ENCODE data around the gene MTHFD2L.

MTHFD2L gene

DNA sequence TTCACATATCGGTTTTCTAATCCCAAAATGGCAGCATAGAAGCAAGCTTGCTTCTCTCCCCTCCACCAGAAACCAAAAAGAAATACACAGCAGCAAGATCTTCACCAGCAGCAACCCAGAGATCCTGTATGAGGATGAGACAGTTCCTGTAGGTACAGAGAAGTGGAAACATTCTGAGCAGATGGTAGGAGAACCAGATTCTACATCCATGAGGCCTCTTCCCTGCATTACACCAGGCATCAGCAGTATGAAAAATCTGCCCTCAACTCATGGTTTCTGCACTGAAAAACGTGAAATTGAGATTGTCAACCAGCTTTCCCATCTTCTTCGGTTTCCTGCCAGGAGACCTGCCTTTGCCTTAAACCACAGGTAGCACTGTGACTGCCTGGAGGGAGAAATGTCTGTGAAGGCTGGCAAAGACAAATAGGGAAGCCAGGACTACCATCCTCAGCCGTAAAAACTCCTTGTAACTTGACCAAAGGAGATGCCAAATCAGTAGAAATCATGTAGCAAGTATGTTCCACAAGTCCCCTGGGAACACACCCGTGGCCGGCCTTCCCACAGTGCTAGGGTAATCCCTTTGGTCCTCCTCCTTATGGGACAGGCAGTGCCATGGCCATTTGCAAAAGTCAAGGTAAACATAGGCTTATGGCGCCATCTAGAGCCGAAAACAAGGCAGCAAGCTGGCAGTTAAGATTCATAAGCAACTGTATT lies 24.0 kb upstream of the MTHFD2L start:
- peak in 2 of 4 experiments; percentile 0 to 2 for DNase-seq

- no peak for DNase-seq
These were observed 23.4 kb upstream of the MTHFD2L start for GRCh38 chr4:74134500-74134852.

DNA sequence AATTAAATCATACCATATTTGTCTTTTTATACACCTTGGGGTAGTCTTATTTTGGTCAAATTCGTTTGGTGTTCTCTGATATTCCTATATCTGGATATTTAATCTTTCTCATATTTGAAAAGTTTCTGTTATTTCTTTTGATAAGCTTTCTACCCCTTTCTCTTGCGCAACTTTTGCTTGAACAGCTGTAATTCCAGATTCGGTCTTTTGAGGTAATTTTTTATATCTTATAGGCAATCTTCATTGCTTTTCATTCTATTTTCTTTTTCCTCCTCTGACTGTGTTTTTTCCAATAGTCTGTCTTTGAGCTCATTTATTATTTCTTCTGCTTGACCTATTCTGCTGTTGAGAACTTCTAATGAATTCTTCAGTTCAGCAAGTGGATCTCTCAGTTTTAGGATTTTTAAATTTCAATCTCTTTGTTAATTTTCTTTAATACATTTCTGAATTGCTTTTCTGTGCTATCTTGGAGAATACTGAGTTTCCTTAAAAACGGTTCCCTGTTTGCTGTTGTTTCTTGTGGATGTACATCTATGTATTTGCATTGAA lies 11.3 kb upstream of the MTHFD2L start:
- DNase-seq, result no peak

DNA sequence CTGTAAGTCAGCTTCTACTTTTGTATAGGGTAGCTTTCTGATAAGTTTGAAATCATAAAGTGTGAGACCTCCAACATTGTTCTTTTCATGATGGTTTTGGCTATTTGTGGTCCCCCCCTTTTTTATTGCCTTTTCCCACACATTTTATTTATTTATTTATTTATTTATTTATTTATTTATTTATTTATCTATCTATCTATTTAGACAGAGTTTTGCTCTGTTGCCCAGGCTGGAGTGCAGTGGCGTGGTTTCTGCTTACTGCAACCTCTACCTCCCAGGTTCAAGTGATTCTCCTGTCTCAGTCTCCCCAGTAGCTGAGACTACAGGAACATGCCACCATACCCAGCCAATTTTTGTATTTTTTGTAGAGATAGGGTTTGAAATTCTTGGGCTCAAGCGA lies 9.7 kb upstream of the MTHFD2L start:
- DNase-seq, result no peak

- no peak for DNase-seq
These were observed 5.1 kb upstream of the MTHFD2L start for GRCh38 chr4:74152836-74153235.

- no peak for DNase-seq
These were observed 1.4 kb upstream of the MTHFD2L start for GRCh38 chr4:74156521-74156920.

GRCh38 chr4:74157154-74157553 lies 764 bp upstream of the MTHFD2L start:
- DNase-seq, result no peak

DNA sequence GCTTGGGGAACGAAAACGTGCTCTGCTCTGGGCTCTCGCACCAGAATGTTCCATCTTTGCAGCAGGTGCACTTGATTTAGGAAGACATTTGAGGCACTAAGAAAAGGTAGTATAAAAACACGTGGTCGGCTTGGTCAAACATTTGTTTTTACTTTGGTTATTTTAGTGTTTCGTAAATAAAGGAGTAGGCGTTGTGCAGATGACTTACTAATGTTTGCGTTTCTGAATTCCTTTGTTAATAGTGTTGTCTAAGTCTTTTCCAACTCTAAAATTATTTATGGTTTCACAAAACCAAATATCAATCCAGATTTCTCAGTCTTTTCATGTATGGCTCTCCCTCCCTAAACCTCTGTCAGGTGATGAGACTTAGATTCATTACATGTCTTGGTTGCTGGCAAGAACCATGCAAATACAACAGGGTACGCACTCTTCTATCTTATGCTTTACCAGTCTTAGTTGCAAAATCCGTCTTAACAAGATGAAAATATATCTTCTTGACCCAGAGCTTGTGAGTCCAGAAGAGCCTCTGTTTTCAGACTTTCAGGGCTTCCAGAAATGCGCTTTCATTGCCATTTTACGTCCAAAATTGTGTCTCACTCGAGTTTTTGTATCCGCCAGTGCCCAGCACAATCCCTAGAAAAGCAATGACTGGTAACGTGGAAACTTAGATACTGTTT lies 686 bp downstream of the MTHFD2L start:
- DNase-seq, result no peak

DNA sequence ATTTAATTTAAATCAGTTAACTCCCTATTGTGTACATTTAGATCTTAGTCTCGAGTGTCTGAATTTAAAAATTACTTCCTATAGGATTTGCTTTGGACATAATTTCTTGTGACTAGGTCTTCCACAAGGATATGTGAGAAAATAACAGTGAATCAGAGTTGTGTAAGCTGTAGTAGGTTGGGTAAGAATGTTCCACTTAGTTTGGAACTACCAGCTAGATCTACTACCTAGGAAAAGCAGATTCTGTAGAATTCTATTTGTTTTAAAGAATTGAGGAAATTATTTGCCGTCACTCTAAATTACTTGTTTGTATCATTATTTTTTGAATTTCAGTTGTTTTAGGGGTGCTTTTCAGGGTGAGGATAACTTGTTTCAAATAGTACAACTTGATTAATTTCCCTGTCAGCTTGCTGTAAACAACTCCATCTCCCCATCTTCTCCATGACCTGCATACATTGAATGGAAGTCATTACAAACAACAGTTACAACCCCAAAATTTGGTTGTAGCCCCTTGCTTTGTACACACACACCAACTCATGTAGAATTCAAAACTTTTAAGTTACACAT lies 1.3 kb downstream of the MTHFD2L start:
- DNase-seq, result no peak

DNA sequence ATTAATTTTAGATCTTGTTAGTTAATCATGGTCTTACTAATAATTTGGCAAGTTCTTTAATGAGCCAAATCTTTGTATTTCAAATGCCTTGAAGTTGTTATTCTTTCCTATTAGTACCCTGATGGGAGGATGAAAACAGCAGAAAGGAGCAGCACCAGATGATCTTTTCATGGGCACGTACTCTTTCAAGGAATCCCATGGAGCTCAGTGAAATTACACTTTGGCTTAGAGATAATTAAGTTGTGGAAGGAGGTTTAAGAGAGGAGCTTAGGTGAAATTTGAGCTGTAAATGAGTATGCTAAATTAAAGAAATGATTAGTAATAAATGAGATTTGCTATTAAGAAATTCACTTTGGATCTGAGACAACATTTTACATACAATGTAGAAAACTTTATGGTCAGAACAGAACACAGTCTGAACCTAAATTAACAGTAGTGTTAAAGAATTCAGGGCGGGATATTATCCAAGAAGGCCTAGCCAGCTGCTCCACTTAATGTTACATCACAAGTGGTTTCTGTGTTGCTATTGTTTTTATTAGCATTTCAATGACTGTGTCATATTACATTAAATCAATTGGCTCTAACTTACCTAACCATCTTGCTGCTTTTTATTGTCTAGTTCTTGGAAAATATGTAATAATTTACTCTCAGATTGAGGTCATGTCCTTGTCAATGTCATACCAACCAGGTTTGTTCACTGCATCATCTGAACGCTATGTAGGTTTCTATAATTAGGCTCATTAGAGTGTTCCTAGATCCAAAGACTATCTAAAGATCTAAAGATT lies 3.9 kb downstream of the MTHFD2L start:
- DNase-seq, result no peak

GRCh38 chr4:74166135-74166534 lies 8.2 kb downstream of the MTHFD2L start:
- no peak for DNase-seq

- DNase-seq, result no peak
These were observed 8.9 kb downstream of the MTHFD2L start for GRCh38 chr4:74166818-74167217.

GRCh38 chr4:74167585-74167984 lies 9.7 kb downstream of the MTHFD2L start:
- DNase-seq, result no peak

- no peak for DNase-seq
These were observed 10.9 kb downstream of the MTHFD2L start for GRCh38 chr4:74168841-74169240.

DNA sequence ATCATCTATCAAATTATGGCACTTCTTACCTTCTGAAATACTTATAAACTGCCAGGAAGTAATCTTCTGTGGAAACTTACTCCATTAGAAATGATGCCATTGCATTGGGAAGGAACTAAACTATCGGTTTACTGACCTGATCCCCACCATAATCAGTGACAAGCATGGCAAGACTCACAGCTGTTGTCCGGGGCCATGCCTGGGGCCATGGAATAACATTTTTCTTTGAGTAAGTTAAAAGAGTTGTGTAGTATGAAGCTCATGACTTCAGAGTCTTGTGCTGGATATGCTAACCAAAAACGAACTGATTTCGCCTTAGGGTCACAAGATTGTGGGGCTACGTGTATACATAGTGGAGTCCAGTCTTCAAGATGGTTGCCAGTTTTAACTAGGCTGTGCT lies 15.4 kb downstream of the MTHFD2L start:
- DNase-seq, result no peak

DNA sequence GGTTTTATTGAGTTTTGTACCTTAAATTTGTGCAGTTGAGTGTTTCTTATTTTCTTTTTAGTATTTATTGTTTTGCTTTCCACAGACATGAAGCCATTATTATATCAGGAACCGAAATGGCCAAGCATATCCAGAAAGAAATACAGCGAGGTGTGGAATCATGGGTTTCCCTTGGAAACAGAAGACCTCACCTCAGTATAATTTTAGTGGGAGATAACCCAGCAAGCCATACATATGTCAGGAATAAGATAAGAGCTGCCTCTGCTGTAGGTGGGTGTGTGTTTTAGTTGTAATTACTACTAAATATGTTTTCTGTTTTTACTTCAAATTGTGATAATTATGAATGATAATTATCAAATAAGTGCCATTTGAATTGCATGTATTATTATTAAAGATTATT lies 16.5 kb downstream of the MTHFD2L start:
- DNase-seq, result no peak

- DNase-seq, result no peak
These were observed 17.0 kb downstream of the MTHFD2L start for GRCh38 chr4:74174941-74175340.

DNA sequence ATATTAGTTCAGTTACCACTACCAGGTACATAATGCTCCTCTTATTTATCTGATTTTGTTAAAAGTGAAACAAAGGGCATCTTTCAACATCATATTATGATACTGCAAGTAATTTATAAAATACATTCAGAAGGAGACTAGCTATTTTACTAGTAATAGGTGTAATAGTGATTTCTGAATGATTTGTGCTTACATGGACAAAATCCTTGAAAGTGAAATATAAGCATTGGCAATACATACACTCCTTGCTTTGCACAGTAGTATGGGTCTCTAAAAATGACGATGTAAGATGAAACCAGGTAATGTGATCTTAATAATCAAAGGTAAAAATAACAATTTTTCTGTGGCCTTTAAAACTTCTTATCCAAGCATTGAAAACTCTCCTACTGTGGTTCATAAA lies 17.5 kb downstream of the MTHFD2L start:
- DNase-seq, result no peak

- no peak for DNase-seq
These were observed 20.9 kb downstream of the MTHFD2L start for GRCh38 chr4:74178798-74179197.

DNA sequence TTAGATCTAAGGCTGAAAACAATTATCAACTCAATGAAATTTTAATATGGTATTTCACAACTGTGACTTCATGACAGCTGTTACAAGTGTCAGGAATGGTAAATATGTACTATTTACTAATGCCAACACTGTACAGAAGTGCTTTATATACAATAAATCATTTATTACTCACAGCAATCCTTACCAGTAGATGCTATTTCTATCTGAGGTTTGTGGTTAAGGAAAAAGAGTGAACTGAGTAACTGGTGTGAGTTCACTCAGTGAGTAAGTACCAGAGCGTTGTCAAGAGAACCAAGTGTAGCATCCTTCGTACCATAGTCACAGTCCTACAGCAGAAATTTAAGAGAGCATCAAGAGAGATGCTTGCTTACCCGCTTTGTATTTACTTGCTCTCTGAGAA lies 23.3 kb downstream of the MTHFD2L start:
- no peak for DNase-seq

GRCh38 chr4:74188912-74189311 lies 31.0 kb downstream of the MTHFD2L start:
- DNase-seq, result no peak

GRCh38 chr4:74189331-74190043 lies 31.6 kb downstream of the MTHFD2L start:
- DNase-seq, result no peak

DNA sequence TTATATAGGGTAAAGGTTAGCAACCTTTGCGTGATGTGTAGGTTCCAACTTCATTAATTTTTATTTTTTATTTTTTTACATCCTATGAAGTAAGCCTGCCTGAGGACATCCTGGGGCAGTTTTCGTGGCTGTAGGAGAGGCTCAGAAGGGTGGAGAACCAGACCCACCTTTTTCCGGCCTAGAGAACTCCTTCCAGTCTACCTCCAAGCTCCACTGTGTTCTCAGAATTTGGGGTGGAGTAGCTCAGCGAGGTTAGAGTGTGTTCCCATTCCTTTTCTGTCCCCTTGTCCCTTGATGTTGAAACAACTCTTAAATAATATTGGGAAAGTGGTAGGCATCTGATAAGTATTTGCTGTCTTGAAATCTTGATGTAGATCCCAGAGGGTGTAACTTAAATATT lies 32.4 kb downstream of the MTHFD2L start:
- DNase-seq, result no peak

Data from activated naive CD4-positive, alpha-beta T cell (primary cell).